ENCODE results near the gene EEF1AKMT2. TPM values are rescaled to one million over a fixed set of nuclear protein-coding genes. Genes with fewer than 3 reads are reported as not detected.
A peak's percentile ranks its signal among the peaks of the same experiment; 100 is the strongest.
"Not testable (repeated sequence)": the region's sequence is repeated elsewhere in the genome, so short reads cannot be mapped to it uniquely, and the experiment has no call there.

EEF1AKMT2 gene
- total RNA-seq, 2 donors from 2014 or later, result 11.5 to 12.8 TPM

GRCh38 chr10:124763267-124763666 lies 28.4 kb downstream of the EEF1AKMT2 start:
- ATAC-seq (no peak), DNase-seq (no peak)
- intact Hi-C loops (cut with DNase I), result no loop called here

- DNase-seq (no peak), ATAC-seq (no peak)
- intact Hi-C loops (cut with DNase I), result no loop called here
These were observed 29.4 kb downstream of the EEF1AKMT2 start for GRCh38 chr10:124762281-124762680.

GRCh38 chr10:124756156-124756903 lies 35.4 kb downstream of the EEF1AKMT2 start:
- intact Hi-C loops (cut with DNase I), result no loop called here
- ATAC-seq (no peak), DNase-seq (no peak)

GRCh38 chr10:124755581-124755980 lies 36.1 kb downstream of the EEF1AKMT2 start:
- intact Hi-C loops (cut with DNase I), result no loop called here
- no peak for ATAC-seq
- DNase-seq, result no peak

- ATAC-seq (no peak), DNase-seq (no peak)
- intact Hi-C loops (cut with DNase I), result no loop called here
These were observed 37.5 kb downstream of the EEF1AKMT2 start for GRCh38 chr10:124754227-124754626.

GRCh38 chr10:124748953-124749645 lies 42.6 kb downstream of the EEF1AKMT2 start:
- DNase-seq, result no peak
- intact Hi-C loops (cut with DNase I), result loop anchor here (5.0 to 10.0 kb wide), 2 partner anchors 207 to 334 kb away; partner anchors contain the start of gene OAT (in 1 of the 2)

GRCh38 chr10:124748166-124748565 lies 43.5 kb downstream of the EEF1AKMT2 start:
- DNase-seq, result no peak
- intact Hi-C loops (cut with DNase I), result loop anchor here (5.0 to 10.0 kb wide), 2 partner anchors 206 to 333 kb away; partner anchors contain the start of gene OAT (in 1 of the 2)
- ATAC-seq, result no peak

More at GRCh38 chr10:124748953-124749645, 42.6 kb downstream of the EEF1AKMT2 start:
- ATAC-seq, result no peak

- intact Hi-C loops (cut with DNase I), result loop anchor here (2.0 to 10.0 kb wide), 3 partner anchors 205 to 333 kb away; partner anchors contain the start of gene OAT (in 1 of the 2)
- no peak for ATAC-seq
These were observed 43.9 kb downstream of the EEF1AKMT2 start for GRCh38 chr10:124747745-124748144.

GRCh38 chr10:124746992-124747391 lies 44.7 kb downstream of the EEF1AKMT2 start:
- no peak for DNase-seq
- ATAC-seq, result no peak
- intact Hi-C loops (cut with DNase I), result loop anchor here (2.0 to 10.0 kb wide), 3 partner anchors 205 to 332 kb away; partner anchors contain the start of gene OAT (in 1 of the 2)

More at GRCh38 chr10:124747745-124748144, 43.9 kb downstream of the EEF1AKMT2 start:
- no peak for DNase-seq

GRCh38 chr10:124746447-124746846 lies 45.2 kb downstream of the EEF1AKMT2 start:
- intact Hi-C loops (cut with DNase I), result loop anchor here (2.0 to 10.0 kb wide), 3 partner anchors 204 to 332 kb away; partner anchors contain the start of gene OAT (in 1 of the 2)
- ATAC-seq, DNase-seq: not testable (repeated sequence)

- intact Hi-C loops (cut with DNase I), result loop anchor here (2.0 to 10.0 kb wide), 3 partner anchors 203 to 331 kb away; partner anchors contain the start of gene OAT (in 1 of the 2)
- ATAC-seq, result no peak
- no peak for DNase-seq
These were observed 46.0 kb downstream of the EEF1AKMT2 start for GRCh38 chr10:124745673-124746072.

GRCh38 chr10:124745252-124745651 lies 46.4 kb downstream of the EEF1AKMT2 start:
- intact Hi-C loops (cut with DNase I), result loop anchor here (5.0 to 10.0 kb wide), 2 partner anchors 203 to 330 kb away; partner anchors contain the start of gene OAT (in 1 of the 2)
- no peak for ATAC-seq
- no peak for DNase-seq

GRCh38 chr10:124744102-124745050 lies 47.3 kb downstream of the EEF1AKMT2 start, which contains the start of gene FAM53B:
Gene FAM53B, minus strand, starts transcription at chr10:124744378. Its CDS starts 37,665 bp downstream, at chr10:124706713.
- ATAC-seq (peak; percentile 68), DNase-seq (peak; percentile 89)
- intact Hi-C loops (cut with DNase I), result loop anchor here (5.0 to 10.0 kb wide), 3 partner anchors 122 to 330 kb away; partner anchors contain the start of gene OAT (in 1 of the 2)

- ATAC-seq, result peak; percentile 16 to 22
- intact Hi-C loops (cut with DNase I), result loop anchor here (2.0 to 10.0 kb wide), 3 partner anchors 121 to 329 kb away; partner anchors contain the start of gene OAT (in 1 of the 2)
- peak; percentile 46 for DNase-seq
These were observed 48.2 kb downstream of the EEF1AKMT2 start for GRCh38 chr10:124743191-124744101.

- intact Hi-C loops (cut with DNase I), result loop anchor here (2.0 to 10.0 kb wide), 3 partner anchors 120 to 328 kb away; partner anchors contain the start of gene OAT (in 1 of the 2)
- ATAC-seq (peak in 1 of 2 donors; percentile 0), DNase-seq (no peak)
These were observed 49.1 kb downstream of the EEF1AKMT2 start for GRCh38 chr10:124742413-124743190.

- DNase-seq (no peak), ATAC-seq (no peak)
- intact Hi-C loops (cut with DNase I), result loop anchor here (2.0 to 10.0 kb wide), 5 partner anchors 39 to 327 kb away; partner anchors contain the start of gene OAT (in 1 of the 2)
These were observed 49.7 kb downstream of the EEF1AKMT2 start for GRCh38 chr10:124741922-124742412.
